ENCODE data around the gene CACNA2D1. TPM values are rescaled to one million over a fixed set of nuclear protein-coding genes. Genes with fewer than 3 reads are reported as not detected.

CACNA2D1 gene
- total RNA-seq, 1 experiment from 2014 or later = 9.8 TPM

GRCh38 chr7:82211333-82211732, 232.2 kb downstream of the CACNA2D1 start:
- POLR2A ChIA-PET = no interaction called here
- CTCF ChIA-PET = no interaction called here
- in situ Hi-C loops (cut with HindIII; ENCODE audit: low pct_unique_long_range_greater_than_20kb, low sequenced_read_pairs) (no loop called here), intact Hi-C loops (cut with micrococcal nuclease; ENCODE audit: unreplicated experiment) (no loop called here)
- H3K27ac ChIP-seq (ENCODE audit: low read length) = no peak overlapping the region
- no peak for DNase-seq (ENCODE audit: low read depth, low spot score)
- H3K4me1 ChIP-seq (ENCODE audit: control insufficient read depth, insufficient read depth, low read length) = no peaks in the 10 kb centered on the region
- H3K36me3 ChIP-seq (ENCODE audit: control insufficient read depth, insufficient read depth, low read length) = no peaks in the 10 kb centered on the region
- no peaks in the 10 kb centered on the region for H3K27me3 ChIP-seq (ENCODE audit: control insufficient read depth, insufficient read depth, low read length)
- H3K4me3 ChIP-seq (ENCODE audit: low read depth in 2 of 2, low read length in 2 of 2) = no peak overlapping the region
- no peaks in the 10 kb centered on the region for H3K9me3 ChIP-seq (ENCODE audit: control insufficient read depth, insufficient read depth, low read depth, low read length)
- no peak for ATAC-seq
- BruUV-seq (replicated peaks) = no TSS peak
- TF ChIP-seq CTCF (IDR thresholded peaks at IDR 0.05) (no peak), REST (IDR thresholded peaks at IDR 0.05; ENCODE audit: insufficient read depth in 1 of 2, low read depth in 2 of 2, low read length in 1 of 2) (no peak), TCF7L2 (IDR thresholded peaks at IDR 0.05; ENCODE audit: low read depth, low read length) (no peak)

GRCh38 chr7:82210416-82211184, 233.0 kb downstream of the CACNA2D1 start:
- BruUV-seq (replicated peaks) = no TSS peak
- Histone ChIP-seq H3K9me3 (ENCODE audit: control insufficient read depth, insufficient read depth, low read depth, low read length) (no peaks in the 10 kb centered on the region), H3K4me1 (ENCODE audit: control insufficient read depth, insufficient read depth, low read length) (no peaks in the 10 kb centered on the region), H3K36me3 (ENCODE audit: control insufficient read depth, insufficient read depth, low read length) (no peaks in the 10 kb centered on the region), H3K4me3 (ENCODE audit: low read depth in 2 of 2, low read length in 2 of 2) (no peak overlapping the region), H3K27ac (ENCODE audit: low read length) (no peak overlapping the region), H3K27me3 (ENCODE audit: control insufficient read depth, insufficient read depth, low read length) (no peaks in the 10 kb centered on the region)
- in situ Hi-C loops (cut with HindIII; ENCODE audit: low pct_unique_long_range_greater_than_20kb, low sequenced_read_pairs) (no loop called here), intact Hi-C loops (cut with micrococcal nuclease; ENCODE audit: unreplicated experiment) (no loop called here)
- no peak for DNase-seq (ENCODE audit: low read depth, low spot score)
- ChIA-PET POLR2A (no interaction called here), CTCF (no interaction called here)
- ATAC-seq = no peak
- TF ChIP-seq TCF7L2 (IDR thresholded peaks at IDR 0.05; ENCODE audit: low read depth, low read length) (no peak), POLR2AphosphoS5 (IDR thresholded peaks at IDR 0.05; ENCODE audit: low read depth, low read length) (no peak), CTCF (IDR thresholded peaks at IDR 0.05) (no peak), REST (IDR thresholded peaks at IDR 0.05; ENCODE audit: insufficient read depth in 1 of 2, low read depth in 2 of 2, low read length in 1 of 2) (no peak), SIN3A (IDR thresholded peaks at IDR 0.05; ENCODE audit: borderline replicate concordance, insufficient read depth, low read depth, low read length) (no peak)
